Endothelial cell of umbilical vein (primary cell): ENCODE results near the gene TBCE. TPM values are rescaled to one million over a fixed set of nuclear protein-coding genes. Genes with fewer than 3 reads are reported as not detected.

ENCODE experiments used
- BruUV-seq: library from RNA; stranded (reverse); fragments of 400-500 nt; replicated peaks from 2 replicates; lab custom pipeline; 2021; lab: Mats Ljungman, UMichigan
- CTCF ChIA-PET: fragments of 300-600, 350-600 bp; sonication (Branson Sonifier 250); formaldehyde crosslinking; loops from one replicate; lab custom pipeline; 2021; ENCODE audit warnings: antibody characterized with exemption, inconsistent platforms; lab: Charles Lee
- POLR2A ChIA-PET: fragments of 300-600, 350-600 bp; sonication (Branson Sonifier 250); formaldehyde crosslinking; loops from one replicate; lab custom pipeline; 2021; ENCODE audit warnings: antibody characterized with exemption, inconsistent platforms; lab: Charles Lee
- DNase-seq: peaks from one replicate; pipeline ENCODE4 v3.0.0-alpha.2; 2011; ENCODE audit warnings: low read depth, low spot score
- FAIRE-seq: peaks from 2 replicates; lab custom pipeline; 2011; peaks lifted over from hg19 to GRCh38; lab: Jason Lieb, UNC
- H2AFZ ChIP-seq: 2 replicates; pipeline ENCODE4 v1.6.0; 2012; ENCODE audit warnings: low read depth, low read length, control low read depth, inconsistent platforms
- H3K27ac ChIP-seq: 2 replicates; pipeline ENCODE4 v1.5.1; 2011; ENCODE audit warnings: low read depth, mild to moderate bottlenecking, control low read depth, low read length, moderate library complexity; ENCODE audit not compliant: insufficient read depth
- H3K27me3 ChIP-seq, 2 experiments: 2 replicates each; pipeline versions ENCODE4 v1.6.0 to v1.6.1; 2011; ENCODE audit warnings: low read length in 2 of 2, mixed read lengths in 1 of 2; ENCODE audit not compliant: control insufficient read depth in 2 of 2, insufficient read depth in 2 of 2
- H3K36me3 ChIP-seq, 2 experiments: 2 replicates in 1 of 2; 3 replicates in 1 of 2; pipeline ENCODE4 v1.5.1; 2011; ENCODE audit warnings: low read length in 2 of 2, mild to moderate bottlenecking in 1 of 2, moderate library complexity in 1 of 2; ENCODE audit not compliant: control insufficient read depth in 2 of 2, insufficient read depth in 2 of 2; ENCODE audit errors: extremely low read depth in 1 of 2
- H3K4me1 ChIP-seq: 3 replicates; pipeline ENCODE4 v1.5.1; 2011; ENCODE audit warnings: mild to moderate bottlenecking, low read length; ENCODE audit not compliant: control insufficient read depth, insufficient read depth; ENCODE audit errors: extremely low read depth
- H3K4me2 ChIP-seq: 2 replicates; pipeline ENCODE4 v1.6.1; 2011; ENCODE audit warnings: low read length, control low read depth, mixed read lengths; ENCODE audit not compliant: insufficient read depth
- H3K4me3 ChIP-seq, 3 experiments: fragments of 200-600 bp in 1 of 3; sonication (generic), shearing (Covaris generic) in 1 of 3; replicated peaks in 1 of 3; 2 replicates each; pipeline ENCODE4 v1.5.1; 2011 to 2016; ENCODE audit warnings: control low read depth in 3 of 3, low read length in 3 of 3, mild to moderate bottlenecking in 2 of 3, inconsistent platforms in 1 of 3, low read depth in 1 of 3, moderate library complexity in 1 of 3; ENCODE audit not compliant: insufficient read depth in 1 of 3
- H3K79me2 ChIP-seq: 2 replicates; pipeline ENCODE4 v1.6.0; 2012; ENCODE audit warnings: low read length, inconsistent platforms; ENCODE audit not compliant: control insufficient read depth, insufficient read depth
- H3K9ac ChIP-seq: replicated peaks from 2 replicates; pipeline ENCODE3; 2011; ENCODE audit warnings: low read length, control low read depth; ENCODE audit not compliant: insufficient read depth; ENCODE audit errors: extremely low read depth
- H3K9me1 ChIP-seq: replicated peaks from 3 replicates; pipeline ENCODE4 v1.6.0; 2011; ENCODE audit warnings: mild to moderate bottlenecking, low read length; ENCODE audit not compliant: control insufficient read depth, insufficient read depth; ENCODE audit errors: extremely low read depth
- H3K9me3 ChIP-seq: replicated peaks from 2 replicates; pipeline ENCODE4 v1.5.1; 2012; ENCODE audit warnings: low read length, inconsistent platforms; ENCODE audit not compliant: control insufficient read depth, insufficient read depth
- H4K20me1 ChIP-seq: replicated peaks from 2 replicates; pipeline ENCODE3; 2011; ENCODE audit warnings: mild to moderate bottlenecking, low read length; ENCODE audit not compliant: control insufficient read depth, insufficient read depth; ENCODE audit errors: extremely low read depth
- GATA2 ChIP-seq: IDR thresholded peaks from 2 replicates; pipeline ENCODE4 v1.7.0; 2011; ENCODE audit warnings: low read depth, mild to moderate bottlenecking, moderate library complexity, mixed read lengths, low read length; ENCODE audit not compliant: insufficient read length, insufficient read depth
- MYC ChIP-seq: IDR thresholded peaks from one replicate; pipeline ENCODE4 v1.6.1; 2011; ENCODE audit warnings: mild to moderate bottlenecking, low read depth, low read length
- dilution Hi-C: fragments of 300-500 bp; cut with MboI; formaldehyde crosslinking; loops from one replicate; pipeline ENCODE4 v1.15.0; 2019; ENCODE audit warnings: low sequenced_read_pairs; ENCODE audit not compliant: extremely low pct_ligation_motif_present
- intact Hi-C: fragments of 100-400 bp; cut with micrococcal nuclease; formaldehyde crosslinking; loops from one replicate; pipeline ENCODE4 v1.10.0; 2022
- polyA plus RNA-seq, 4 experiments: library from polyadenylated mRNA; depleted of rRNA in 3 of 4; stranded (reverse) in 3 of 4; unstranded in 1 of 4; fragments of >200 nt; gene quantifications; 2 replicates each; pipeline versions ENCODE4 v1.2.1 to v1.2.3, GENCODE V29; 2011 to 2012; ENCODE audit warnings: missing spikeins in 1 of 4
- total RNA-seq: library from RNA; stranded (reverse); gene quantifications from 2 replicates; pipeline ENCODE4 v1.2.3, GENCODE V29; 2021
- TF ChIP-seq, protein P1 (sequence below), 2 donors: IDR thresholded peaks; 1 replicate in 1 of 2; 2 replicates in 1 of 2; pipeline ENCODE4 v1.5.1; 2011; ENCODE audit warnings: low read length in 2 of 2, mild to moderate bottlenecking in 2 of 2, moderate library complexity in 2 of 2, control low read depth in 1 of 2, inconsistent platforms in 1 of 2, low read depth in 1 of 2; ENCODE audit not compliant: insufficient read depth in 1 of 2; ENCODE audit errors: extremely low read depth in 1 of 2

Gene TBCE
- total and polyA plus RNA-seq, 2 donors (not counting 3 experiments of a cell fraction or from before 2014, with no cell fraction given), result 13.7 to 32.6 TPM

DNA sequence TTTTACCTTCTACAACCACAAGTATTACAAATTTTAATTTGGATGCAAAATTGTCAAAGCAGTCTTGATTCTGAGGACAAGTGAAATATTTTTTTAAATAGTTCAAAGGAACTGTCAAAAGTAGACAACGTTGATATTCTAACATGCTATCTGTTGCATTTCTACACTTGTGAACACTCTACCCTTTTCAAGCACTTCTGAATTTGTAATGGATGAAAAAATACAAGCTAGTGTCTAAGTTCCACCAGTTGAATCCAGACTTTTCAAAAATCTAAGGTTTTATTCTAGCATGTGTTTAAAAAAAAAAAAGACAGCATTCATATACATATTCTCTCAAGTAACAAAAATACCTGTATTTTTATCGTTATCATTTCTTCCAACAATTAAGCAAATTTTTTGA, 41.4 kb upstream of the TBCE start:
- DNase-seq, result no peak
- CTCF ChIA-PET, result interaction anchor here (1.1 to 1.9 kb wide), 4 partner anchors 9 to 458 kb away, joined by 3 to 7 read pairs (median 5); no protein-coding TSS in a partner anchor
- peaks cover 16% of the 10 kb centered on the region for H4K20me1 ChIP-seq
- peak overlapping the region; percentile 96 for H3K9ac ChIP-seq
- peaks cover 84% of the 10 kb centered on the region for H3K79me2 ChIP-seq
- peak overlapping the region; percentile 97 for H3K4me2 ChIP-seq
- H2AFZ ChIP-seq, result no peak overlapping the region
- dilution Hi-C loops, result no loop called here
- H3K36me3 ChIP-seq, result peaks cover 0 to 1% of the 10 kb centered on the region in 2 experiments
- H3K27ac ChIP-seq, result no peak overlapping the region
- no peak for TF ChIP-seq GATA2
- TF ChIP-seq, protein P1, sequence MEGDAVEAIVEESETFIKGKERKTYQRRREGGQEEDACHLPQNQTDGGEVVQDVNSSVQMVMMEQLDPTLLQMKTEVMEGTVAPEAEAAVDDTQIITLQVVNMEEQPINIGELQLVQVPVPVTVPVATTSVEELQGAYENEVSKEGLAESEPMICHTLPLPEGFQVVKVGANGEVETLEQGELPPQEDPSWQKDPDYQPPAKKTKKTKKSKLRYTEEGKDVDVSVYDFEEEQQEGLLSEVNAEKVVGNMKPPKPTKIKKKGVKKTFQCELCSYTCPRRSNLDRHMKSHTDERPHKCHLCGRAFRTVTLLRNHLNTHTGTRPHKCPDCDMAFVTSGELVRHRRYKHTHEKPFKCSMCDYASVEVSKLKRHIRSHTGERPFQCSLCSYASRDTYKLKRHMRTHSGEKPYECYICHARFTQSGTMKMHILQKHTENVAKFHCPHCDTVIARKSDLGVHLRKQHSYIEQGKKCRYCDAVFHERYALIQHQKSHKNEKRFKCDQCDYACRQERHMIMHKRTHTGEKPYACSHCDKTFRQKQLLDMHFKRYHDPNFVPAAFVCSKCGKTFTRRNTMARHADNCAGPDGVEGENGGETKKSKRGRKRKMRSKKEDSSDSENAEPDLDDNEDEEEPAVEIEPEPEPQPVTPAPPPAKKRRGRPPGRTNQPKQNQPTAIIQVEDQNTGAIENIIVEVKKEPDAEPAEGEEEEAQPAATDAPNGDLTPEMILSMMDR (IDR thresholded peaks at IDR 0.05; ENCODE audit: extremely low read depth in 1 of 2, insufficient read depth in 1 of 2, low read depth in 1 of 2, low read length in 2 of 2), result no peak
- no peak for TF ChIP-seq MYC
- peak overlapping the region in 1 of 3 experiments; percentile 82 for H3K4me3 ChIP-seq
- H3K4me1 ChIP-seq, result peaks cover 25% of the 10 kb centered on the region
- H3K27me3 ChIP-seq, result no peaks in the 10 kb centered on the region
- no TSS peak for BruUV-seq
- intact Hi-C loops, result loop anchor here (5.0 to 10.0 kb wide), 3 partner anchors 129 to 679 kb away; partner anchors contain the start of gene RBM34
- no peaks in the 10 kb centered on the region for H3K9me3 ChIP-seq
- no peaks in the 10 kb centered on the region for H3K9me1 ChIP-seq
- POLR2A ChIA-PET, result interaction anchor here (0.6 kb wide), 1 partner anchor 18 kb away, joined by 3 read pairs; no protein-coding TSS in a partner anchor
- no peak for FAIRE-seq
